Skin of body (tissue), 2 donors: ENCODE results near the gene OFD1. TPM values are rescaled to one million over a fixed set of nuclear protein-coding genes. Genes with fewer than 3 reads are reported as not detected.
A peak's percentile ranks its signal among the peaks of the same experiment; 100 is the strongest.

Source experiments
- DNase-seq: peaks from one replicate; lab custom pipeline; 2025; lab: John Stamatoyannopoulos, UW
- total RNA-seq: library from RNA; depleted of rRNA; stranded (reverse); fragments of >200 nt; gene quantifications from one replicate; pipeline ENCODE4 v1.2.3, GENCODE V29; 2014

The OFD1 gene
- total RNA-seq, 1 donor from 2014 or later = 24.5 TPM

- no peak for DNase-seq
These were observed 57.0 kb downstream of the OFD1 start for GRCh38 chrX:13791559-13791958.

- no peak for DNase-seq
These were observed 59.3 kb downstream of the OFD1 start for GRCh38 chrX:13793897-13794296.

GRCh38 chrX:13794417-13794816 lies 59.9 kb downstream of the OFD1 start:
- no peak for DNase-seq

- DNase-seq = no peak
These were observed 63.0 kb downstream of the OFD1 start for GRCh38 chrX:13797512-13797911.

GRCh38 chrX:13798184-13798583 lies 63.6 kb downstream of the OFD1 start:
- DNase-seq = no peak

GRCh38 chrX:13803116-13803515 lies 68.6 kb downstream of the OFD1 start:
- no peak for DNase-seq

GRCh38 chrX:13805241-13805640 lies 70.7 kb downstream of the OFD1 start:
- DNase-seq = peak; percentile 0

GRCh38 chrX:13808293-13808692 lies 73.7 kb downstream of the OFD1 start:
- DNase-seq = no peak

GRCh38 chrX:13808865-13809264 lies 74.3 kb downstream of the OFD1 start:
- DNase-seq = no peak

GRCh38 chrX:13815664-13816063 lies 81.1 kb downstream of the OFD1 start:
- DNase-seq = no peak

GRCh38 chrX:13816176-13816575 lies 81.6 kb downstream of the OFD1 start:
- no peak for DNase-seq

- no peak for DNase-seq
These were observed 82.4 kb downstream of the OFD1 start, which contains the start of gene GPM6B for GRCh38 chrX:13816643-13817627. Gene GPM6B (minus strand): TSS chrX:13817093. CDS start chrX:13816904, 189 bp downstream.

Other genes with a start within 250 kb of the OFD1 start
- 21.2 TPM for gene EGFL6, start 165.1 kb upstream of the OFD1 start, total RNA-seq
- gene TCEANC, start 81.6 kb upstream of the OFD1 start, total RNA-seq = 5.3 TPM
- 37.2 TPM for gene RAB9A, start 45.6 kb upstream of the OFD1 start, total RNA-seq
- 22.5 TPM for gene TRAPPC2, start 128 bp upstream of the OFD1 start, total RNA-seq
- 17.5 TPM for gene GPM6B, start 82.3 kb downstream of the OFD1 start, total RNA-seq